ENCODE data around the gene CCNH. TPM values are rescaled to one million over a fixed set of nuclear protein-coding genes. Genes with fewer than 3 reads are reported as not detected.
A peak's percentile ranks its signal among the peaks of the same experiment; 100 is the strongest.

Gene CCNH
- total and polyA plus RNA-seq, 9 of the 15 experiments (the other 6 are each of a cell fraction or from before 2014, with no cell fraction given): 100 to 213 (median 150) TPM

DNA sequence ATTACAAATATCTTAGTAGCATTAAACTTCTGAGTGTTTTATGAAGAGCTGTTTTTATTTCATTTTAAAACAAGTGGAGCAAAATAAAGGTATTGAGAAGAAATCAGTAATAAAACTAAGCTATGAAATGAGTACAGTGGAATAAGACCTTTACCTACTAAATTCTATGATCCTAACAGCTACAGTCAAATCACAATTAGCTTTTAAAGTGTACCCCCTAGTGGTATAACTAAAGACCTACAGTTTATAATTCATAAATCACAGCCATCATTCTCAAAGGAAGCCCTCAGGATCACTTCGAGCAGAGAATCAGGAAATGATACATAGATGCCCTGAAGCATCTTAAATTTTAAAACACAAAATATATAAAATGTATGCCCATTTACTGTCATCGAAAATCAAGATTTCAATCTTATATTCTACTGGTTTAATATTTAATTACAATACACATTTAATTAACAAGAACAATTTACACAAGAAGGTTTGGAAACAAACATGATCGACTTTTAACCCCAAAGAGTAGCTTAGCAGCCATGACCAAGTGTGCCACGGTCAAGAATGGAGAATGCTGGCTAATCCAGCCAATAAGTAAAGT, 12.3 kb downstream of the CCNH start (continued):
- TF ChIP-seq E2F8 (IDR thresholded peaks at IDR 0.05; ENCODE audit: low read depth, partially characterized antibody): no peak
- TF ChIP-seq FUS (optimal IDR thresholded peaks at IDR 0.05; ENCODE audit: low read depth, low read length): no peak
- TF ChIP-seq ZNF282 (CRISPR knock-in tag; IDR thresholded peaks at IDR 0.05): no peak
- no peak for TF ChIP-seq PBX2 (CRISPR knock-in tag; IDR thresholded peaks at IDR 0.05; ENCODE audit: low read depth)
- TF ChIP-seq PBX2 (tag; conservative IDR thresholded peaks at IDR 0.05; ENCODE audit: low read depth): peak; percentile 76
- TF ChIP-seq KLF10 (CRISPR knock-in tag; IDR thresholded peaks at IDR 0.05): no peak
- peak; percentile 42; the same call in 1 of the 2 replicates for TF ChIP-seq POLR2H (tag; IDR thresholded peaks at IDR 0.05; ENCODE audit: low read depth)

Measured in K562 (cell line).